Measurements from ENCODE around the gene SLC7A7.

GRCh38 chr14:22838631-22839041 is 23.4 kb upstream of the SLC7A7 start:
- no peak for TF ChIP-seq CTCF (IDR thresholded peaks at IDR 0.05; ENCODE audit: insufficient read depth, low read depth, low read length)
- TF ChIP-seq EZH2 (IDR thresholded peaks at IDR 0.05; ENCODE audit: insufficient read depth, low read length): no peak
